NCI-H2171 (cell line): Measurements from ENCODE around the gene ZDHHC22.

Experiments
- DNase-seq: peaks from one replicate; lab custom pipeline; 2025; lab: John Stamatoyannopoulos, UW

ZDHHC22 gene

DNA sequence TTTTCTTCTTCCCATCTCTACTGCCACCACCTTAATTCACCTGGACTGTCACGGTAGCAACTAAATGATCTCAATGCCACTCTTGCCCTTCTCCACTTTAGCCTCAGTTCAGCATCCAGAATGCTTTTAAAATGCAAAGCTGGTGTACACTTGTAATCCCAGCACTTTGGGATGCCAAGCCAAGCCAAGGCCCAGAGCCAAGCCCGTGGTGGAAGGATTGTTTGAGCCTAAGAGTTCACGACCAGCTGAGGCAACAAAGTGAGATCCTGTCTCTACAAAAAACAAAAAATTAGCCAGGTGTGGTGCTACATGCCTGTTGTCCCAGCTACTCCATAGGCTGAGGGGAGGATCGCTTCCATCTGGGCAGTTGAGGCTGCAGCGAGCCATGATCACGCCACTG is 37.6 kb downstream of the ZDHHC22 start:
- no peak for DNase-seq

DNA sequence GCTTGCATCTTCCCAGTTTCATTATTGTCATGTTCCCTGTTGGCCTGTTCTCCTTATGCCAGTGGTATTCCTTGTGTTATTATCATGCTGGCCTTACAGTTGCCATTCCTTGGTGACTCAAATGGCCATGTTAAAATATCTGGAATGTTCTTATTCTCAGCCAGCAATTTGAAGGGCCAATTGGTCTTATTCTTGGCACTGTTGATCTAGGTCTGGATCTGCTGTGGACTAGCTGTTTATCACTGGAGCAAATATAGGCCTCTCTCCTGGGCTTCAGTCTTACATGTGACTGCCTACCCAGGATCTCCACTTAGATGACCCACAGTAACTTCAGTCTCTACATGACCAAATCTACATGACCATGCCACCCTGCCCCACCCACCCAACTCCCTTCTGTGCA is 38.1 kb downstream of the ZDHHC22 start:
- DNase-seq = no peak

DNA sequence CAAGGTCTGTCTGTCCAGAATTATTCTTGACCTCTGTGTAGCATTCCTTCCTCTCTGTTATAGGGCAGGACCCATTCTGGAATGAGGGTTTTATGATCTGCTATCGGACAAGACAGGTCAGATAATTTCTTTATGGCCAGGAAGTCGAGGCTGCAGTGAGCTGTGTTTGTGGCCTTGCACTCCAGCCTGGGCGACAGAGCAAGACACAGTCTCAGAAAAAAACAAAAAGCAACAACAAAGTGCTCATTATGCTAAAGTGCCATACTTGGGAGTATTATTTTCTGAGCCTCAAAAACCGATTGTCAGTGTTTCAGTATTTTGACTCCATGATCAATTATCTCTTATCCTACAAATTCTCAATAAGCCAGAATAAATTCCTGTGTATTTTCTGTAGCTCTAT is 39.4 kb downstream of the ZDHHC22 start:
- no peak for DNase-seq

DNA sequence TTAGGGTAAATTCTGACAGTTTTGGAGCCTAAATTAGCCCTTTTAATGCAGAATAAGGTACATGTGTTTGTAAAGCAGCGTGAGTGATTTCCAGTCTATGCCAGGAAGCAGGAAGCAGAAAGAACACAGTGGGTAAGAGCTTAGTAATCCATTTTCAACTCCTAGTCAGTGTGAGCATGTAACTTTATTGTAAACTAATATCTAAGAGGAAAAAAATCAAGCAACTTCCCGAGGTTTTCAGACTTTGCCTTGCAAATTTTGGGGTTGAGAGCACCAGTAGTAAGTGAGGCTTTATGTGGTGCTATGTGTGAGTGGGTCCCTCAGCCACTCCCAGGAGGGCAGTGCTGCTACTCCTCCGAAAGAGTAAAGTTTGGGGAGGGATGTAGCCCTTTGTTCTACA is 40.6 kb downstream of the ZDHHC22 start:
- DNase-seq = no peak

DNA sequence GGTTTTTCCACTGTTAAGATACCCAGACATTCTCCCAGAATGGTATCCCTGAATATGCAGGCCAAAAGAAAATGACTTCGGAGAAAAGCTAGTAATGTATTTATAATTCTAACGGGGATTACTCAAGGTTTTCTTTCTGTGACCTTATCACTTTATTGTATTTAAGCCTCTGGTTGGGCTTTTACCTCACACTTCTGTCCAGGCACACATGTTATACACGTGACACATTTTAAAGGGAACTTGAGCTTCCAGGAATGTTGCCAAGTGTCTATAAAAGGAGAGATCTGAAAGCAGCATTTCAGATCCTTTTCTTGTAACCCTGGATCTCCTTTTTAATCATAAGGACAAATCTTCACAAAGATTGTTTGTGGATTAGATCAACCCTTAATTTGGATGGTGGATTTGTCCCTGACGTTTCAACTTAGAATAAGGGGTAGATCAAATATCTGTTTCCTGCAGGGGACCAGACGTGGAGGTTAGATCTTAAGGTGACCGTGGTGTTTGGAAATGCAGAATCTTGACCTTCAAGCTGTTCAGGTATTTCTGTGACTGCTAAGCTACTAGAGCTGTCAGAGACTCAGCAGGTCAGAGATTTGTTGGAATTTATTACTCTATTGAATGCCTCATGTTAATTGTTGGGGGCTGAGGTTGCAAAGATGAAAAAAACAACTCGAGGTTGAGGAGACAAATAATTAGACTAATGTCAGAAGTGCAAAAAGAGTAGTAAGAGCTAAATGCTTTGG is 42.0 kb downstream of the ZDHHC22 start:
- peak; percentile 51 for DNase-seq

DNA sequence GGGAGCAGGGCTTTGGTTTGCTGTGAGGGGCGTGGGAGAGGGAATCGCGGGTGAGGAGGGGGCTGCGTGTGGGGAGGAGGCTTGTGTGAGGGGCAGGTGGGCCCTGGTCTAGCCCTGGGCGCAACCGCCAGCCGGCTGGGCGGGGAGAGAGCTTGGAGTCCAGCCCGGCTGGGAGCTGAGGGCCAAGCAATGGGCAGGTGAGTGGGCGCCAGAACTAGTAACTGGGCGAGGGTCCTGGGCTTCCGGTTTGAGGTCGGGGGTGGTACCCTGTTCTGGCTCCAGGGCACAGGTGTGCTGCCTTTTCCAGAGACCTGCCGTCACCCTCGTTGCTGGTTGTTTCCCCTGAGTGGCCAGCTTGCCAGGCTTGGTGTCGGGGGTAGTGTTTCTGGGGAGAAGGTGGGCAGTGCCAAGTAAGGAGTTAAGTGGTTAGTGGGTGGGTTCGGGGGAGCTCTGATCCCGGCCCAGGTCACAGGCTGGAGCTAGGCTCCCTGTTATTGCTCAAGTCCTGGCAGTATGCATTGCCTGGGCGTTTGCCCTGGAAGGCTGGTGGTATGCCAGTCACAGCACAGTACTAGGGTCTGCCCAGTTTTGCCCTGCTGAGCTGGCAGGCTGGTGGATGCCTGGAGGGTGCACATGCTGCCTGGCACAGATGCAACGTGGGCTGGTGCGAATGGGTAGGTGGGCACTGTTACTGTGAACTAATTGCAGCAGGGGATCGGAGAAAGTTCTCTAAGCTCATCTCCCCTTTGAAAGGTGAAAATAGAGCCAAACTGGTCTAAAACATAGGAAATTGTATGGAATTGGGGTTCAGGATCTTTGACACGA is 42.9 kb downstream of the ZDHHC22 start:
- DNase-seq = no peak

DNA sequence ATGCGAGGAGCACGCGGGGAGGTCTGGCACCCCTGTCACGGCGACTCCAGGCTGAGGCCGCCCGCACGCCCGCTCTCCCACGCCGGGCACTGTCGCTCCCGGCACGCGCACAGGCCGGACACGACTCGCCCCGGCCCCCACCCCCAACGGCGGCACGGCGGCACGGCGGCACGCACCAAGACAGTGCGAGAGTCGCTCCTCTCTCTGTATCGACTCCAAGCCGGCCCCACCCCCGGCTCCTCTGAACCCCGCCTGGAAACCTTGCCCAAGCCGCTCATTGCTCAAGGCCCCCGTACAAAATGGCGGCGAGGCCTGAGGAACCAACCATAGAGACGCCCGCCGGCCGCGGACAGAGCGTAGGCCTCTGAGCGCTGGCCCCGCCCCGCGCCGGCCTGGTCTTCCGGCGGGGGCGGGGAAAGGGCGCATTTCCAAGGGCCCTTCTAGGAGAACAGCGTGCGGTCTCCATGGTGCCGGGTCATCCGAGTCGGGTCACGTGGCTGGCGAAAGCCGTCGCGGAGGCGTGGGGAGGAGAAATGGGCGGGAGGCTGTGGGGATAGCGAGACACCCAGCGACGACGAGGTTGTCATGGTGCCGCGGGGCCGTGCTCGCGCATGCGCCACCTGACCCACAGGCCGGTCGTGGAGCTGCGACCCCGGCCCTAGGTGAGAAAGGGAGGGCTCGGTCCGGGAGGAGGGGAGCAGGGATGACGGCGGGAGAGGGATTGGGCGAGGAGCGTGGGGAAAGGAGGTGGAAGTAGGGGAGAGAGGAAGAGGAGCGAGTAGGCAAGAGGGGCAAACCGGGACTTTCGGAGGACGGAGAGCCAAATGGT is 43.7 kb downstream of the ZDHHC22 start, which contains the start of gene CIPC:
TSS of gene CIPC (plus strand) at position 559 of the 829 bp plus-strand sequence. CDS start 7,451 bp downstream, outside the sequence.
- DNase-seq = peak; percentile 100

DNA sequence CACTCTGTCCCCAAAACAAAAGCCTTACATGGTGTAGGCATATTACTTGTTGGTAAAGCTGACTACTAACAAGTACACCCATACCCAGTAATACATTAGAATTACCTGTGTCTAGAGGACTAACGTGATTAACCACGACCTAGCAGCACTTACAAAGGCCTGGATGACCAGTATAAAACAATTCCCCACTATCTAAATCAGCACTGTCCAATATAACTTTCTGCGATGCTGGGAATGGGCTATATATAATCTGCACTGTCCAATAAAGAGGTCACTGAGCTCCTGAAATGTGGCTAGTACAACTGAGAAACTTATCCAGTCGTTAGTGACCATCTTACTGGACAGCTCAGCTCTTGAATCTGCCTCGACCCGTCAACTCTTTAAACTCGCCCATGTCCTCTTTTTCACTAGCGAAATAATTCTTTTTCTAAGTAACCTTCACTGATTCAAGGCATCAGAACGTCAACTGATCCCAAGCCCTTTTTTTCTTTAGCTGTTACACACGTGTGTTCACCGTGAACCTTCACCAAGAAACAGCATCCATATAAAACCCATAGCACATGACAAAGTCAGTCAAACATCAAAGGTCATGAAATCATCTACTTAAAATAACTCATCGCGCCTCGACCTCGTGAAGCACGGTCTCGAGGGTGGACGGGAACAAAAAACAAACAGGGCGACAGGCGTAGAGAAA is 44.4 kb downstream of the ZDHHC22 start:
- no peak for DNase-seq

DNA sequence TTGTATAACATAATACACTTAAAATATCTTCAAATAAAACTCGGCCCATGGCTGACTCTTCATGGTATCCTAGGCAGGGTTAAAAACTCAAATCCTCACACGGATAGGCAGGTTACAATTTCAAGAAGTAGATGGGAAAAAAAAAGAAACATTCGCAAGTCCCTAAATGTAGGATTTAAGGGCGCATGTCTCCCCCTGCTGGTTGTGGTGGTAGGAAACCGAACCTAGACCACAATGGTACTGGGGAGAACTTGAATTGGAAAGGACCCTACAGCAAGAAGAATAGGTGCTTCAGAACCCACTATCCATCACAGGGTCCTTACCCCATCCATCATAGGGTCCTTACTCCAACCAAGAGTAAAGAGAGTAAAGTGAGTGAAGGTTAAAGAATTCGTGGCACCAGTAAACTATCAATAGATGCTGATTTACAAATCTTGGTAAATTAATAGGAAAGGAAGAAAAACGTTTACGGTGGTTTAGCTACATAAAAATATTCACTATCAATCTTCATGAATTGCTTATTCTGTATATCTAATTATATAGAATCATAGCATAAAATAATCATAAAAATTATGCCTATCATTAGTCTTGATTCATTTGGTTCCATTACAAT is 46.8 kb downstream of the ZDHHC22 start:
- peak; percentile 91 for DNase-seq

DNA sequence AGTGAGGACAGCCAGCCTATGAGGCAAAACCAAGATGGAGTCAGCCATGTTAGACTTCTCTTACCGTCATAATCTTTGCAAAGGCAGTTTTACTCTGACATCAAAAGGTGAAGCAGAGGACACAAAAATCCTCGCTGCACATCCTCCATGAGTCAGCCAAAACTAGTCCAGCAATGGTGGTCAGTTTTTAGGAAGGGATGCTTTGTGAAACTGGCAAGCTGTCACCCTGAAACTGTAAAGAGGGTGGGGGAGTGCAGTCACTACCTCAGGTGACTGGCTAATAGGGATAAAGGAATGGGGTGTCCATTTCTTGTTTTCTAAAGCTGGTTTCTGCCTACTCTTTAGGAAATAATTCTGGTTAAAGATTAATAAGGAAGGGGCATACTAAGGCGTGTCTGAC is 48.9 kb downstream of the ZDHHC22 start:
- no peak for DNase-seq

DNA sequence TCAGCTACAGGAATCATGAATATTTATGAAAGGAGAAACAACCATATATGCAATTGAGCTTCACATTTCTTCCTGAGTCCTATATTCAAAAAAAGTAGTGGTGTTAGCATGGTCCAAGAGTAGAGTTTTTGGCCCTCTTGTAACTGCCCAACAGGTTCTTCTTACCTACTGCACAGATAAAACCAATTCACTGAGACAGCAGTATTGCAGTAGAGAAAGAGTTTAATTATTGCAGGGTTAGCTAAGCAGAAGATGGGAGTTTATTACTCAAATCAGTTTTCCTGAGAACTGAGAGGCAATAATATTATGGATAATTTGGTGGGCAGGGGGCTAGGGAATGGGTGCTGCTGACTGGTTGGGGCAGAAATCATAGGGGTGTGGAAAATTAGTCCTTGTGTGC is 50.1 kb downstream of the ZDHHC22 start:
- no peak for DNase-seq

DNA sequence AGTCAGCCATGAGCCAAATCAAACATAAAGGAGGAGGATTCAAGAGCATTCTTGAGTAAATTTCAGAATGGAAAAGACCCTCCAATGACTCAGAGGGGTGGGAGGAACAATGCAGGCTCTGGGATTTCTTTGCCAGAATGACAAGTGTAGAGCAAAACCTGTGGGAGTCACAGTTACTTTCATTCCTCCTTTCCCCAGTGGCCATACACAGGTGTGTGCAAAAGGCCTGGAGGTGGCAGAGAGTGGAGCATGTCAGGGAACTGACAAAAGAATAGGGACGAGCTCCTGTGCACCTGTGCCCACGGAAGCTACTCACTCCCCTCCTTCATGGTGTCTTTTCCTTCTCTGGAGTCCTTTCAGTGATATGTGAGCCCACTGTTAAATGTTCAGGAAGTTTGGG is 52.9 kb downstream of the ZDHHC22 start:
- no peak for DNase-seq

DNA sequence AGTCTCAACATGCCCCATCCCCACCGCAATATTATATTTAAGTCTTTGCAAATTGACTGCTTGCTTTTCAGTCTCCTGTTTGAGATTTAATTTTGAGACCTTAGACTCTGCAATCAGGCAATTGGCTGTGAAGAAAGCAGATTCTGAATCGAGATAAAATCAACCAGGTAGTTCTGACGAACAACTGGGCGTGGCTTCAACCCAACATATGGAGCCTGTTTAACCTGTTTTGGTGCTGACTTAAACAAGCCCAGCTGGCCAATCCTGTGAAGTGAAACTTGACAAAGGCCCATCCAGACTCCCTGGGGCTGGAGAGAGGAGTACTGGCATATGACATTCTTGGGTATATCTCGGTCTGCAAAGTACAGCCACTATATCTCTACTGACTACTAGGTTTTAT is 53.4 kb downstream of the ZDHHC22 start:
- peak; percentile 96 for DNase-seq

DNA sequence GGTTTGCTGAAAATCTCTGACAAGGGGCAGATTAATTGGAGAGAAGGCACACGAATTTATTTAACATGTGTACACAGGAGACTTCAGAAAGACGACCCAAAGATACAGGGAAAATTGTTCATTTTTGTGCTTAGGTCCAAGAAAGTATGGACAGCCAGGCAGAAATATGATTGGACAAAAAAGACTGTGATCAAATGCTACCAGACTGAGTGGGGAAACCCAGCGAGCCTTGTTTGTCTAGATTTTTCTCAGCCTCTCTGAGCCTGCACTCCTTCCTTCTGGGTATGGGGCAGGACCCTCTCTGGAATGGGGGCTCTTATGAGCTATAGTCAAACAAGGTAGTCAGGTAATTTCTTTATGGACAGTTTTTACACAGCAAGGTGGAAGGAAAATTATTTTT is 54.0 kb downstream of the ZDHHC22 start:
- no peak for DNase-seq

DNA sequence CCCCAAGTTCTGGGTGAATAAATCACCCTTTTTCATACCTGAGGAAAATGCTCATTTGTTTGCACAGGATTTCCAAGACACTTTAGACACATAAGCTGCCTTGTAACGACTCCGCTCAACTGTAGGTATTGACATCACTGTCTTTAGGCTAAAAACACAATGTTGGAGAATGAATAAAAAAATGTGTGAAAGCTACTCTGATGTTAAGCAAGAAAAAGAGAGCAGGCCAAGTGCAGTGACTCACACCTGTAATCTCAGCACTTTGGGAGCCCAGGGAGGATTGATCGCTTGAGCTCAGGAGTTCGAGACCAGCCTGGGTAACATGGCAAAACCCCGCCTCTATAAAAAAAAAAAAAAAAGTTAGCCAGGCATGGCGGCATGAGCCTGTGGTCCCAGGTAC is 54.6 kb downstream of the ZDHHC22 start:
- no peak for DNase-seq

DNA sequence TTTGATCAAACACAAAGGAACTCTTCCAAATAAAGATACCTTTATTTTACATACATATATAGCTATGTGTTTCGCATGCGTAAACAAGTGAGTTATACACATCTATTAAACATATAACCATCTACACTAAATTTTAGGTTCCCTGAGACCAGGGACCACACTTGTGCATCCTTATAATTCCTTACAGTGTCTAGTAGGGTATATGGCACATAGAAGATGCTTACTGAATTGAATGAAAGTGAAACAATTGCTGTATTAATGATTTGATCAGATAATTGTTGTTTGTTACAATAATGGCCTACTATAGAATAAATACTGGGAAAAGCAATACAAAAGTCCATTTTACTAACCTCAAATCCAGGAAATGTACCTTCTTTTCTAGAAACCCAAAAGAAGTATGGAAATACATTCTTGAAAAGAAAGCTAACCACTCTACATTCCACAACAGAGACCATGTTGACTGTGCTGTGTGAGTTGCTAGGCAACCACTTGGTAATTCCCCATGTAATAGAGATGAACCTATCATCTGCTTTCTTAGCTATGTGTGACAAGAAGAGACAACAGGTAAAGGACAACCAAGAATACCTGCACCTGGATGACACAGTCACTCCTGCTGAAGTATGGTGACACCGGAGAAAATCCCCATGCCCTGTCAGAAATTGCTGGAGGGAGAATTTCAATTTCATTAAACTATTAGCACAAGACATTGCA is 55.4 kb downstream of the ZDHHC22 start:
- DNase-seq = no peak

DNA sequence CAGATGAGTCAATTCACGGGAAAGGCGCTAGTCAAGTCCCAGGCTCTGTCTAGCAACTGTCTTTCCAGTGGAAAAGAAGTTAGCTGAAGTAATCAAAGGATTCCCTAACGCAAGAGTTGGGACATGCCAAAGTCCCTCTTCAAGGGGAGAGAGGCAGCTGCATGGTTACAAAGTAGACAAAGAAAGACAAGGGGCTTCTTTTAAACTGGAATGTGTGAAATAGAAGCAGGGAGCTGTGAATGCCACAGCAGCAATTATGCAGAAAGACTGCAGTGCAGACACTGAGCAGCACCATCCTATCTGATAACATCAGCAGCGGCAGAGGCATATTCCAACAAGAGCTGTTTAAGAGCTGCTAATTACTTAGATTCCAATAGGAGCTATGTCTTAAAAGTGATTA is 56.1 kb downstream of the ZDHHC22 start:
- no peak for DNase-seq

DNA sequence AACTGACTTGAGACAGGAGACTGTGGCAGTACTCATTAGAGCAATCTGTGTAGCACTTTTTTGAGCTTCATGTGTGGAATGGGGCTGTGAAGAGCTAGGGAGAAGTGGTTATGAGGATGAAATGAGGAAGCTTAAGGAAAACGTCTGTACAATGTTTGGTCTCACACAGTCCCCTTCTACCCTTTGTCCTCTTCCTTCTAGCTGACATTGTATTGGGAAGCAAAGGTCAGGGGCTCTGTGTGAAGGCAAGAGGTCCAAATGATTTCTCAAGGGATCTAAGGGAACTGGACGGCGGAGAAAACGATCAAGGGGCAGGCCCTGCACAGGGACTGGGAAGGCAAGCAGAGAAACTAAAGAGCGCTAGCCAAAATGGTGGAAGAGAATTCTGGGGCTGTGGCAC is 56.6 kb downstream of the ZDHHC22 start:
- DNase-seq = no peak

DNA sequence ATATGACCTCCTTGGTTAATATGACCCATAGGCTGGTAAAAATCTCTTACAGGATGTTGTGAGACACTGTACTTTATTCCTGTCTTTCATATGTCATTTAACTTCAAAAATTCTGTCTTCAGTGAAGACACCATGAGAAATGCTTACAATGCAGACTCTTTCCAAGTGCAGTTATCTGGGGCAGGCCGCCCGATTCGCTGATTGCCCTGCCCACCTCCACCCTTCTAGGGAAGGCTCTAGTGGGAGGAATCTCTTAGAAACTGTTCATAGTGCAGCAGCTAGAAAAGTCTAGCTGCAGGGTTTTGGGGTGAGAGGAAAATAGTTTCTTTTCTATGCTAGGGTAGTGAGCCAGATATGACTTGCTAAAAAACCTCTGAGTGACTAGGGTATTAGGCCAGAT is 58.5 kb downstream of the ZDHHC22 start:
- DNase-seq = no peak

DNA sequence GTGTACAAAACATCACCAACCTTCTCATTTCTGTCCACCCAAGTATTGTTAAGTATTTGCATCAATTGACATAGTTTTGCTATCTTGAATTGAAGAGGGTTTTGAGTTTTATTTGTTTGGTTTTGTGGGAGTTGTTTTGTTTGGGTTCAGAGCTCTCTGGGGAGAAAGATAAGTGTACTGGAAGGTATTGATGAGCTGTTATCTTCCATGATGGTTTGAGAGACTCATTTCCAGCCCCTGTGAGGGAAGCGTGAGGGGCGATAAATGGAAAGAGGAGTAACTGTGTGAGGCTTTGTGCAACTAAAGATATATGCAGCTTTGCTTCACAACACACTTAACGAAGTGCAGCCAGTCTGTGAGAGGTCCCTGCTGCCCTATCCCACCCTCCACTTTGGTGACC is 59.2 kb downstream of the ZDHHC22 start:
- DNase-seq = no peak
